GM19438 (cell line): ENCODE measurements around the gene MGAT5.

ENCODE experiments used
- ATAC-seq: cut with Tn5 transposase; IDR thresholded peaks from one replicate; pipeline ENCODE4 v1.9.1; 2021; ENCODE audit warnings: low read depth; ENCODE audit not compliant: unreplicated experiment

MGAT5 gene

GRCh38 chr2:134386310-134386709 lies 132.4 kb downstream of the MGAT5 start:
- ATAC-seq = no peak

- no peak for ATAC-seq
Measured at GRCh38 chr2:134389381-134389780, 135.5 kb downstream of the MGAT5 start.

- peak; percentile 79 for ATAC-seq
Measured at GRCh38 chr2:134391751-134392160, 137.9 kb downstream of the MGAT5 start.

- ATAC-seq = no peak
Measured at GRCh38 chr2:134392442-134393074, 138.7 kb downstream of the MGAT5 start.

GRCh38 chr2:134393075-134393461 lies 139.2 kb downstream of the MGAT5 start:
- no peak for ATAC-seq

GRCh38 chr2:134395779-134396178 lies 141.9 kb downstream of the MGAT5 start:
- no peak for ATAC-seq

- ATAC-seq = no peak
Measured at GRCh38 chr2:134396493-134396892, 142.6 kb downstream of the MGAT5 start.

GRCh38 chr2:134397146-134397896 lies 143.4 kb downstream of the MGAT5 start:
- no peak for ATAC-seq

- ATAC-seq = no peak
Measured at GRCh38 chr2:134398300-134398699, 144.4 kb downstream of the MGAT5 start.

GRCh38 chr2:134399096-134399495 lies 145.2 kb downstream of the MGAT5 start:
- no peak for ATAC-seq

- no peak for ATAC-seq
Measured at GRCh38 chr2:134401081-134401497, 147.2 kb downstream of the MGAT5 start.

GRCh38 chr2:134401789-134402188 lies 147.9 kb downstream of the MGAT5 start:
- ATAC-seq = no peak

GRCh38 chr2:134402410-134402809 lies 148.5 kb downstream of the MGAT5 start:
- ATAC-seq = no peak

GRCh38 chr2:134405611-134406081 lies 151.8 kb downstream of the MGAT5 start:
- no peak for ATAC-seq

GRCh38 chr2:134406311-134406710 lies 152.4 kb downstream of the MGAT5 start:
- no peak for ATAC-seq

- ATAC-seq = no peak
Measured at GRCh38 chr2:134406736-134407135, 152.9 kb downstream of the MGAT5 start.

GRCh38 chr2:134407154-134407890 lies 153.4 kb downstream of the MGAT5 start:
- ATAC-seq = no peak

GRCh38 chr2:134408386-134408785 lies 154.5 kb downstream of the MGAT5 start:
- no peak for ATAC-seq

- ATAC-seq = no peak
Measured at GRCh38 chr2:134408791-134409190, 154.9 kb downstream of the MGAT5 start.

- ATAC-seq = no peak
Measured at GRCh38 chr2:134410006-134410405, 156.1 kb downstream of the MGAT5 start.

- no peak for ATAC-seq
Measured at GRCh38 chr2:134410831-134411231, 157.0 kb downstream of the MGAT5 start.
